ENCODE results near the gene SRA1. TPM values are rescaled to one million over a fixed set of nuclear protein-coding genes. Genes with fewer than 3 reads are reported as not detected.
A peak's percentile ranks its signal among the peaks of the same experiment; 100 is the strongest.

The SRA1 gene
- total and polyA plus RNA-seq, 2 of the 4 experiments (the other 2 are of a cell fraction), result 52.9 to 54.8 TPM

GRCh38 chr5:140555747-140556312 is 1.4 kb downstream of the SRA1 start:
- Histone ChIP-seq H3K27me3 (ENCODE audit: control insufficient read depth, insufficient read depth, low read length) (no peaks in the 10 kb centered on the region), H3K4me1 (ENCODE audit: control insufficient read depth, insufficient read depth, low read length) (peaks cover 16% of the 10 kb centered on the region), H2BK15ac (ENCODE audit: low read depth, low read length) (no peak overlapping the region), H3K9ac (ENCODE audit: low read depth, low read length) (peak overlapping the region; percentile 97), H3K27ac (ENCODE audit: insufficient read depth, low read length) (no peak overlapping the region), H4K8ac (ENCODE audit: low read depth in 2 of 2, low read length in 2 of 2) (no peak overlapping the region), H3K36me3 (ENCODE audit: control insufficient read depth, insufficient read depth, low read length) (peaks cover 20% of the 10 kb centered on the region), H2BK20ac (ENCODE audit: low read depth, low read length) (no peak overlapping the region), H3K4me2 (ENCODE audit: low read depth, low read length) (peak overlapping the region; percentile 79), H2BK120ac (ENCODE audit: low read depth, low read length) (no peak overlapping the region), H2BK5ac (ENCODE audit: low read depth, low read length, poor library complexity, severe bottlenecking) (no peak overlapping the region), H3K9me1 (ENCODE audit: insufficient read depth, low read length) (peaks cover 9% of the 10 kb centered on the region), H2AFZ (replicated peaks; ENCODE audit: low read length, poor library complexity) (no peak overlapping the region), H3K18ac (ENCODE audit: low read depth, low read length) (no peak overlapping the region), H2AK9ac (replicated peaks; ENCODE audit: low read depth, low read length, poor library complexity) (no peak overlapping the region), H3K14ac (replicated peaks; ENCODE audit: low read depth, low read length) (no peak overlapping the region), H3K4me3 (ENCODE audit: insufficient read depth, low read depth, low read length) (peak overlapping the region; percentile 92), H3K4ac (ENCODE audit: low read depth, low read length) (no peak overlapping the region; the same call in 1 of the 2 replicates), H4K91ac (ENCODE audit: insufficient read depth, low read depth, low read length) (no peak overlapping the region), H2AK5ac (ENCODE audit: low read depth, low read length) (no peak overlapping the region), H3K23ac (ENCODE audit: low read depth, low read length) (no peak overlapping the region; the same call in 1 of the 2 replicates), H3K9me3 (ENCODE audit: control insufficient read depth, insufficient read depth, low read length) (no peaks in the 10 kb centered on the region), H4K5ac (ENCODE audit: low read depth, low read length) (peak overlapping the region; percentile 25; the same call in 1 of the 2 replicates), H3K56ac (ENCODE audit: extremely low read depth, insufficient read depth, low read length) (no peak overlapping the region), H4K20me1 (ENCODE audit: insufficient read depth, low read length) (peaks cover 20% of the 10 kb centered on the region), H3K79me1 (ENCODE audit: low read depth in 1 of 2, low read length in 2 of 2) (peaks cover 22 to 60% of the 10 kb centered on the region in 2 experiments)
- no peak for ATAC-seq (ENCODE audit: low read depth)
- intact Hi-C loops (cut with micrococcal nuclease), result no loop called here
- no peak for DNase-seq
- CTCF ChIA-PET, result interaction anchor here (0.7 kb wide), 1 partner anchor 32 kb away, joined by 3 read pairs; no protein-coding TSS in a partner anchor
- TF ChIP-seq CEBPB (IDR thresholded peaks at IDR 0.05; ENCODE audit: low read depth, low read length), result no peak
- TF ChIP-seq, protein P1, sequence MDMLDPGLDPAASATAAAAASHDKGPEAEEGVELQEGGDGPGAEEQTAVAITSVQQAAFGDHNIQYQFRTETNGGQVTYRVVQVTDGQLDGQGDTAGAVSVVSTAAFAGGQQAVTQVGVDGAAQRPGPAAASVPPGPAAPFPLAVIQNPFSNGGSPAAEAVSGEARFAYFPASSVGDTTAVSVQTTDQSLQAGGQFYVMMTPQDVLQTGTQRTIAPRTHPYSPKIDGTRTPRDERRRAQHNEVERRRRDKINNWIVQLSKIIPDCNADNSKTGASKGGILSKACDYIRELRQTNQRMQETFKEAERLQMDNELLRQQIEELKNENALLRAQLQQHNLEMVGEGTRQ (IDR thresholded peaks at IDR 0.05; ENCODE audit: low read depth, low read length), result no peak
- no peak for TF ChIP-seq MXI1 (IDR thresholded peaks at IDR 0.05; ENCODE audit: borderline replicate concordance, low read depth, low read length)
- no peak for TF ChIP-seq CTCF (conservative IDR thresholded peaks at IDR 0.05; ENCODE audit: low read depth, low read length)
- no peak for TF ChIP-seq SMC3 (IDR thresholded peaks at IDR 0.05; ENCODE audit: low read depth, low read length)
- TF ChIP-seq CHD1 (IDR thresholded peaks at IDR 0.05; ENCODE audit: low read depth, low read length), result no peak
- TF ChIP-seq NFE2L2 (IDR thresholded peaks at IDR 0.05; ENCODE audit: low read depth, low read length), result no peak
- no peak for TF ChIP-seq MAFK (IDR thresholded peaks at IDR 0.05; ENCODE audit: low read depth, low read length)
- TF ChIP-seq POLR2A (IDR thresholded peaks at IDR 0.05; ENCODE audit: low read depth, low read length), result no peak; the same call in 1 of the 2 replicates
- dilution Hi-C loops (cut with HindIII; ENCODE audit: low sequenced_read_pairs, unreplicated experiment), result no loop called here
- no TSS peak for BruUV-seq (replicated peaks)
- in situ Hi-C loops (cut with MboI; ENCODE audit: low sequenced_read_pairs), result no loop called here
- POLR2A ChIA-PET (ENCODE audit: unreplicated experiment), result no interaction called here
- no CpG with 5 or more reads among the region's 1 CpG for WGBS, 2 experiments (ENCODE audit: extremely low coverage in 2 of 2, insufficient read length in 1 of 2)

Data from IMR-90 (cell line).